Esophagus squamous epithelium (tissue), 5 donors: Measurements from ENCODE around the gene OR1E1. TPM values are rescaled to one million over a fixed set of nuclear protein-coding genes. Genes with fewer than 3 reads are reported as not detected.
"Not testable (repeated sequence)": the region's sequence is repeated elsewhere in the genome, so short reads cannot be mapped to it uniquely, and the experiment has no call there.

Experiments used
- DNase-seq: peaks from one replicate; lab custom pipeline; 2025; lab: John Stamatoyannopoulos, UW
- H3K27ac ChIP-seq, 4 donors: fragments of 200-600 bp; sonication (generic); one replicate each; pipeline ENCODE4 v1.5.1; 2016 to 2019; ENCODE audit warnings: mild to moderate bottlenecking in 1 of 4
- H3K27me3 ChIP-seq, 4 donors: fragments of 200-600 bp; sonication (generic); 1 replicate in 3 of 4; 2 replicates in 1 of 4; pipeline versions ENCODE4 v1.5.1 to v1.6.0; 2017 to 2021; ENCODE audit warnings: antibody characterized with exemption in 1 of 4
- H3K36me3 ChIP-seq, 3 donors: fragments of 200-600 bp; sonication (generic); one replicate each; pipeline ENCODE4 v1.5.1; 2016 to 2019
- H3K4me1 ChIP-seq, 3 donors: fragments of 200-600 bp; sonication (generic); one replicate each; pipeline ENCODE4 v1.5.1; 2017 to 2019
- H3K4me3 ChIP-seq, 4 donors: fragments of 200-600 bp; sonication (generic); 1 replicate in 3 of 4; 2 replicates in 1 of 4; pipeline ENCODE4 v1.5.1; 2016 to 2019; ENCODE audit warnings: mild to moderate bottlenecking in 2 of 4, moderate library complexity in 1 of 4
- H3K9me3 ChIP-seq, 3 donors: fragments of 200-600 bp; sonication (generic); one replicate each; pipeline ENCODE4 v1.5.1; 2016 to 2019
- POLR2A ChIP-seq, 4 donors: fragments of 450-650 bp; IDR thresholded peaks; one replicate each; pipeline ENCODE4 v1.6.1; 2017; ENCODE audit warnings: antibody characterized with exemption in 4 of 4, mild to moderate bottlenecking in 4 of 4, moderate library complexity in 3 of 4
- WGBS, 2 donors: methylation state at CpG; one replicate each; pipeline ENCODE4 v1.1.5; 2018; 5-methylcytosine and 5-hydroxymethylcytosine counted together
- intact Hi-C: fragments of 100-400 bp; cut with DNase I; formaldehyde crosslinking; loops from one replicate; pipeline ENCODE4 v1.15.0; 2022
- small RNA-seq, 4 donors: library from RNA; depleted of rRNA; stranded (forward); fragments of <200 nt; gene quantifications; one replicate each; pipeline ENCODE3, GENCODE V24; 2016
- total RNA-seq, 4 donors: library from RNA; depleted of rRNA; stranded (reverse); fragments of >200 nt; gene quantifications; one replicate each; pipeline ENCODE4 v1.1.0, GENCODE V29; 2016
- TF ChIP-seq, protein P1 (sequence below), 6 experiments: fragments of 450-650 bp in 4 of 6; fragments of 200-600 bp in 2 of 6; sonication (generic) in 2 of 6; IDR thresholded peaks; one replicate each; pipeline ENCODE4 v1.5.1; 2016 to 2019; ENCODE audit warnings: antibody characterized with exemption in 6 of 6, mild to moderate bottlenecking in 4 of 6, moderate library complexity in 4 of 6
- donor health status: DM: yes; HTN: yes; CAD: no.

The OR1E1 gene
- total RNA-seq, 4 donors from 2014 or later = not detected

DNA sequence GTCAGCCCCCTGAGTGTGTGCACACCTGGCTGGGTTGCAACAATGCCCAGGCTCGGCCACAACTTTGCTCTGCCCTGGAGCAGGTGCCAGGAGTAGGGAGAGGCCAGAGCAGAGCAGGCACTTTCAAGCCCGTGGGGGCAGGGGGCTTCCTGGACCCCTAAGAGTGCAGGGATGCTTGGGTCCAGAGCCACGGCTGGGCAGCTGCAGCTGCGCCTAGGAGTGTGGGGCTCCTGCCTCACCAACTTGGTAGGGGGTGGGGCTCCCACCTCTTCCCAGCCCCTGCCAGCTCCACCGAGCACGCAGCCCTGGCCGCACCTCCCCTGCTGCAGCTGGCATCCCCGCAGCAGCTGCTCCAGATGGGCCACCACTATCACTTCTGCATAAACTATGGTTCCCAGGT lies 19.9 kb downstream of the OR1E1 start:
- peaks cover 0 to 9% (median 0%) of the 10 kb centered on the region in 3 donors for H3K9me3 ChIP-seq
- intact Hi-C loops = no loop called here
- peaks cover 0 to 41% (median 0%) of the 10 kb centered on the region in 4 donors for H3K27me3 ChIP-seq
- H3K4me1 ChIP-seq = no peaks in the 10 kb centered on the region
- no peak for DNase-seq
- H3K27ac ChIP-seq = no peak overlapping the region
- WGBS, 2 donors = 50 to 75% methylated on average over 1 to 6 of the region's 8 CpGs
- no peak overlapping the region for H3K4me3 ChIP-seq
- H3K36me3 ChIP-seq = no peaks in the 10 kb centered on the region
- TF ChIP-seq, protein P1, sequence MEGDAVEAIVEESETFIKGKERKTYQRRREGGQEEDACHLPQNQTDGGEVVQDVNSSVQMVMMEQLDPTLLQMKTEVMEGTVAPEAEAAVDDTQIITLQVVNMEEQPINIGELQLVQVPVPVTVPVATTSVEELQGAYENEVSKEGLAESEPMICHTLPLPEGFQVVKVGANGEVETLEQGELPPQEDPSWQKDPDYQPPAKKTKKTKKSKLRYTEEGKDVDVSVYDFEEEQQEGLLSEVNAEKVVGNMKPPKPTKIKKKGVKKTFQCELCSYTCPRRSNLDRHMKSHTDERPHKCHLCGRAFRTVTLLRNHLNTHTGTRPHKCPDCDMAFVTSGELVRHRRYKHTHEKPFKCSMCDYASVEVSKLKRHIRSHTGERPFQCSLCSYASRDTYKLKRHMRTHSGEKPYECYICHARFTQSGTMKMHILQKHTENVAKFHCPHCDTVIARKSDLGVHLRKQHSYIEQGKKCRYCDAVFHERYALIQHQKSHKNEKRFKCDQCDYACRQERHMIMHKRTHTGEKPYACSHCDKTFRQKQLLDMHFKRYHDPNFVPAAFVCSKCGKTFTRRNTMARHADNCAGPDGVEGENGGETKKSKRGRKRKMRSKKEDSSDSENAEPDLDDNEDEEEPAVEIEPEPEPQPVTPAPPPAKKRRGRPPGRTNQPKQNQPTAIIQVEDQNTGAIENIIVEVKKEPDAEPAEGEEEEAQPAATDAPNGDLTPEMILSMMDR (IDR thresholded peaks at IDR 0.05) = no peak
- no peak for TF ChIP-seq POLR2A (IDR thresholded peaks at IDR 0.05)

DNA sequence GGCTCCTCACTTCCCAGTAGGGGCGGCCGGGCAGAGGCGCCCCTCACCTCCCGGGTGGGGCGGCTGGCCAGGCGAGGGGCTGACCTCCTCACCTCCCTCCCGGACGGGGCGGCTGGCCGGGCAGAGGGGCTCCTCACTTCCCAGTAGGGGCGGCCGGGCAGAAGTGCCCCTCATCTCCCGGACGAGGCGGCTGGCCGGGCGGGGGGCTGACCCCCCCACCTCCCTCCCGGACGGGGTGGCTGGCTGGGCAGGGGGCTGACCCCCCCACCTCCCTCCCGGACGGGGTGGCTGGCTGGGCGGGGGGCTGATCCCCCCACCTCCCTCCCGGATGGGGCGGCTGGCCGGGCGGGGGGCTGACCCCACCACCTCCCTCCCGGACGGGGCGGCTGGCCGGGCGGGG lies 27.0 kb downstream of the OR1E1 start:
- intact Hi-C loops, H3K4me1 ChIP-seq, H3K9me3 ChIP-seq, H3K27ac ChIP-seq, H3K4me3 ChIP-seq, DNase-seq, H3K36me3 ChIP-seq, H3K27me3 ChIP-seq: not testable (repeated sequence)
- WGBS, 2 donors = no CpG with 5 or more reads among the region's 31 CpGs

Small RNA genes within 50 kb of the gene (small RNA-seq; reads per million reads assigned to genes)
- gene OR1AC1P = 0 reads per million in 4 donors

Other genes with a start within 250 kb of the OR1E1 start
- not detected for gene OR1A2, start 200.9 kb downstream of the OR1E1 start, total RNA-seq
- not detected for gene OR1A1, start 190.7 kb downstream of the OR1E1 start, total RNA-seq
- gene OR3A1, start 100.0 kb downstream of the OR1E1 start, total RNA-seq = not detected
- gene OR3A2, start 12.1 kb downstream of the OR1E1 start, total RNA-seq = not detected
- not detected for gene OR3A3, start 13.0 kb upstream of the OR1E1 start, total RNA-seq
- not detected for gene OR1E2, start 35.4 kb upstream of the OR1E1 start, total RNA-seq
- gene SPATA22, start 73.4 kb upstream of the OR1E1 start, total RNA-seq = under 1 TPM in 1 of 4 donors, not detected in 3; 0.41 TPM
- under 1 TPM in 3 of 4 donors, not detected in 1; 0.22 to 0.76 (median 0.23) TPM for gene ASPA, start 77.6 kb upstream of the OR1E1 start, total RNA-seq
- gene TRPV3, start 159.4 kb upstream of the OR1E1 start, total RNA-seq = 1 to 10 TPM in 1 of 4 donors, under 1 TPM in 2, not detected in 1; 0.76 to 1.8 (median 0.99) TPM
- gene TRPV1, start 211.0 kb upstream of the OR1E1 start, total RNA-seq = 1 to 10 TPM; 1.4 to 3.4 (median 1.8) TPM
- 10 to 100 TPM; 10.8 to 16.8 (median 14.3) TPM for gene SHPK, start 237.8 kb upstream of the OR1E1 start, total RNA-seq
- gene CTNS, start 238.3 kb upstream of the OR1E1 start, total RNA-seq = 10 to 100 TPM in 2 of 4 donors, 1 to 10 TPM in 2; 5.9 to 14.3 (median 9.8) TPM